Upper lobe of left lung (tissue), 4 donors: Measurements from ENCODE around the gene PIGU.

ENCODE experiments used
- POLR2A ChIP-seq, 4 donors: fragments of 450-650 bp; IDR thresholded peaks; one replicate each; pipeline ENCODE4 v1.5.1; 2016 to 2017; ENCODE audit warnings: antibody characterized with exemption in 4 of 4, mild to moderate bottlenecking in 2 of 4
- POLR2AphosphoS5 ChIP-seq, 2 donors: sonication (generic); formaldehyde crosslinking; IDR thresholded peaks; one replicate each; pipeline ENCODE4 v1.5.1; 2017; ENCODE audit warnings: antibody characterized with exemption in 2 of 2
- TF ChIP-seq, protein P1 (sequence below), 6 experiments: fragments of 450-650 bp in 4 of 6; fragments of 200-600 bp in 2 of 6; sonication (generic) in 2 of 6; IDR thresholded peaks; one replicate each; pipeline ENCODE4 v1.5.1; 2016 to 2019; ENCODE audit warnings: antibody characterized with exemption in 6 of 6

- no peak for TF ChIP-seq POLR2AphosphoS5 (IDR thresholded peaks at IDR 0.05)
- TF ChIP-seq, protein P1, sequence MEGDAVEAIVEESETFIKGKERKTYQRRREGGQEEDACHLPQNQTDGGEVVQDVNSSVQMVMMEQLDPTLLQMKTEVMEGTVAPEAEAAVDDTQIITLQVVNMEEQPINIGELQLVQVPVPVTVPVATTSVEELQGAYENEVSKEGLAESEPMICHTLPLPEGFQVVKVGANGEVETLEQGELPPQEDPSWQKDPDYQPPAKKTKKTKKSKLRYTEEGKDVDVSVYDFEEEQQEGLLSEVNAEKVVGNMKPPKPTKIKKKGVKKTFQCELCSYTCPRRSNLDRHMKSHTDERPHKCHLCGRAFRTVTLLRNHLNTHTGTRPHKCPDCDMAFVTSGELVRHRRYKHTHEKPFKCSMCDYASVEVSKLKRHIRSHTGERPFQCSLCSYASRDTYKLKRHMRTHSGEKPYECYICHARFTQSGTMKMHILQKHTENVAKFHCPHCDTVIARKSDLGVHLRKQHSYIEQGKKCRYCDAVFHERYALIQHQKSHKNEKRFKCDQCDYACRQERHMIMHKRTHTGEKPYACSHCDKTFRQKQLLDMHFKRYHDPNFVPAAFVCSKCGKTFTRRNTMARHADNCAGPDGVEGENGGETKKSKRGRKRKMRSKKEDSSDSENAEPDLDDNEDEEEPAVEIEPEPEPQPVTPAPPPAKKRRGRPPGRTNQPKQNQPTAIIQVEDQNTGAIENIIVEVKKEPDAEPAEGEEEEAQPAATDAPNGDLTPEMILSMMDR (IDR thresholded peaks at IDR 0.05): no peak
- no peak for TF ChIP-seq POLR2A (IDR thresholded peaks at IDR 0.05)
These were observed 54.0 kb downstream of the PIGU start for GRCh38 chr20:34622821-34623451.
